ENCODE measurements around the gene IRAK4. TPM values are rescaled to one million over a fixed set of nuclear protein-coding genes. Genes with fewer than 3 reads are reported as not detected.

Gene IRAK4
- polyA plus RNA-seq: 10 to 100 TPM; 10.9 to 15.5 TPM

DNA sequence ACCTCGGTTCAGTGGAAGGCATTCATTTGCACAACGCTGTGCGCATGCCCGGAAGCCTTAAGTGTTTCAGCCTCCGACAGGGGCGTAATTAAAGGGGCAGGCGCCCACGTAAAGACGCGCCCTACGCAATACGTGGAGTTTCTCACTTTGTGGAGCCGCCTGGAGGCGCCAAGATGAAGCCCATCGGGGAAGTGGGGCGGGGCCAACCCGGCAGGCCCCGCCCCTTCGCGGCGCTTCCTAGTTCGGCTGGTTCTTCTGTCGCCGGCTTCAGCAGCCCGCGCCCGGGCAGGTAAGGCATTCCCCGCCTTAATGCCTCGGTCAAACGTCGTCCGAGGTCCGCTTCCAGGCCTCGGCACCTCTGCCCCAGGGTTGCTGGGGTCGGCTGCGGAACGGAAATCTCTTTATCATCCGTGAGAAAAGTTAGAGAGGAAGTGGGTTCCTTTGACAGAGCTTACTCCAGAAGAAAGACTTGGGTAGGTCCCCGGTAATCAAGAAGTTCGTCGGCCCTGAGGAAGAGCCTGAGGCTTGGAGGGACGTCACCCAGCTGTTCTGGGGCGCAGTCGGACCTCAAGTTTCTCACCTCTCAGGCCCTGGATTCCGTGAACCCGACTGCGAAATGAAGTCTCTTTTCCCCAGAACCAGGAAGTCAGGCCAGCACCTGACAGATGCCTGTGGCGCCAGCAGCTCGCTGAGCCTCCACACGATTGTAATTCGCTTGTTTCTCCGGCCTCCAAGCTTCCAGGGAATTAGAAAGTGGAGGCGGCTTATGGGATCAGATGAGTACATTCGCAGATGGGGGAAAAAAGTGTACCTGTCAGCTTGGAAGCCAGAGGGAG lies at the start of gene IRAK4, which contains the start of gene PUS7L:
TSS of gene IRAK4 (plus strand) at position 224 of the 836 bp plus-strand sequence. CDS start 9,161 bp downstream, outside the sequence.
TSS of gene PUS7L (minus strand) at position 63 of the 836 bp plus-strand sequence. CDS start 3,545 bp downstream, outside the sequence.
- peaks cover 3 to 11% of the 10 kb centered on the region in 2 donors for H3K4me1 ChIP-seq (ENCODE audit: control insufficient read depth in 2 of 2, insufficient read depth in 2 of 2, low read length in 1 of 2)
- H3K9me3 ChIP-seq (ENCODE audit: control insufficient read depth in 2 of 2, insufficient read depth in 1 of 2, low read depth in 1 of 2, low read length in 1 of 2): no peaks in the 10 kb centered on the region
- H3K36me3 ChIP-seq (ENCODE audit: control insufficient read depth in 2 of 2, insufficient read depth in 2 of 2, low read length in 1 of 2): no peaks in the 10 kb centered on the region
- peak within 1 kb of the TSS; percentile 74 to 86 for H3K4me3 ChIP-seq (ENCODE audit: low read depth in 1 of 2, low read length in 2 of 2)
- H3K27ac ChIP-seq (ENCODE audit: low read depth in 2 of 2, low read length in 1 of 2): peak within 1 kb of the TSS; percentile 95 to 99
- no peaks in the 10 kb centered on the region for H3K27me3 ChIP-seq (ENCODE audit: control insufficient read depth in 1 of 2, insufficient read depth in 2 of 2, low read length in 2 of 2)
- 0 to 1% methylated on average over 54 of the region's 54 CpGs for WGBS, 2 donors

GRCh38 chr12:43711348-43711747 lies 47.4 kb upstream of the IRAK4 start:
- Histone ChIP-seq H3K9me3 (ENCODE audit: control insufficient read depth in 2 of 2, insufficient read depth in 1 of 2, low read depth in 1 of 2, low read length in 1 of 2) (peaks cover 0 to 3% of the 10 kb centered on the region in 2 donors), H3K4me3 (ENCODE audit: low read depth in 1 of 2, low read length in 2 of 2) (no peak overlapping the region), H3K36me3 (ENCODE audit: control insufficient read depth in 2 of 2, insufficient read depth in 2 of 2, low read length in 1 of 2) (no peaks in the 10 kb centered on the region), H3K4me1 (ENCODE audit: control insufficient read depth in 2 of 2, insufficient read depth in 2 of 2, low read length in 1 of 2) (no peaks in the 10 kb centered on the region), H3K27ac (ENCODE audit: low read depth in 2 of 2, low read length in 1 of 2) (no peak overlapping the region), H3K27me3 (ENCODE audit: control insufficient read depth in 1 of 2, insufficient read depth in 2 of 2, low read length in 2 of 2) (peaks cover 0 to 2% of the 10 kb centered on the region in 2 donors)
- WGBS, 2 donors: 22 to 33% methylated on average over 2 of the region's 2 CpGs

- H3K4me3 ChIP-seq (ENCODE audit: low read depth in 1 of 2, low read length in 2 of 2): no peak overlapping the region
- no peaks in the 10 kb centered on the region for H3K36me3 ChIP-seq (ENCODE audit: control insufficient read depth in 2 of 2, insufficient read depth in 2 of 2, low read length in 1 of 2)
- no peak overlapping the region for H3K27ac ChIP-seq (ENCODE audit: low read depth in 2 of 2, low read length in 1 of 2)
- no peaks in the 10 kb centered on the region for H3K9me3 ChIP-seq (ENCODE audit: control insufficient read depth in 2 of 2, insufficient read depth in 1 of 2, low read depth in 1 of 2, low read length in 1 of 2)
- no peaks in the 10 kb centered on the region for H3K27me3 ChIP-seq (ENCODE audit: control insufficient read depth in 1 of 2, insufficient read depth in 2 of 2, low read length in 2 of 2)
- H3K4me1 ChIP-seq (ENCODE audit: control insufficient read depth in 2 of 2, insufficient read depth in 2 of 2, low read length in 1 of 2): no peaks in the 10 kb centered on the region
Measured at GRCh38 chr12:43722621-43723020, 36.1 kb upstream of the IRAK4 start.

GRCh38 chr12:43723134-43723533 lies 35.6 kb upstream of the IRAK4 start:
- H3K36me3 ChIP-seq (ENCODE audit: control insufficient read depth in 2 of 2, insufficient read depth in 2 of 2, low read length in 1 of 2): no peaks in the 10 kb centered on the region
- H3K27me3 ChIP-seq (ENCODE audit: control insufficient read depth in 1 of 2, insufficient read depth in 2 of 2, low read length in 2 of 2): no peaks in the 10 kb centered on the region
- no peak overlapping the region for H3K27ac ChIP-seq (ENCODE audit: low read depth in 2 of 2, low read length in 1 of 2)
- no peaks in the 10 kb centered on the region for H3K4me1 ChIP-seq (ENCODE audit: control insufficient read depth in 2 of 2, insufficient read depth in 2 of 2, low read length in 1 of 2)
- H3K9me3 ChIP-seq (ENCODE audit: control insufficient read depth in 2 of 2, insufficient read depth in 1 of 2, low read depth in 1 of 2, low read length in 1 of 2): no peaks in the 10 kb centered on the region
- no peak overlapping the region for H3K4me3 ChIP-seq (ENCODE audit: low read depth in 1 of 2, low read length in 2 of 2)

GRCh38 chr12:43728117-43728516 lies 30.6 kb upstream of the IRAK4 start:
- no peak overlapping the region for H3K4me3 ChIP-seq (ENCODE audit: low read depth in 1 of 2, low read length in 2 of 2)
- H3K9me3 ChIP-seq (ENCODE audit: control insufficient read depth in 2 of 2, insufficient read depth in 1 of 2, low read depth in 1 of 2, low read length in 1 of 2): no peaks in the 10 kb centered on the region
- no peaks in the 10 kb centered on the region for H3K4me1 ChIP-seq (ENCODE audit: control insufficient read depth in 2 of 2, insufficient read depth in 2 of 2, low read length in 1 of 2)
- H3K36me3 ChIP-seq (ENCODE audit: control insufficient read depth in 2 of 2, insufficient read depth in 2 of 2, low read length in 1 of 2): no peaks in the 10 kb centered on the region
- 60 to 66% methylated on average over 2 of the region's 2 CpGs for WGBS, 2 donors
- H3K27ac ChIP-seq (ENCODE audit: low read depth in 2 of 2, low read length in 1 of 2): no peak overlapping the region
- H3K27me3 ChIP-seq (ENCODE audit: control insufficient read depth in 1 of 2, insufficient read depth in 2 of 2, low read length in 2 of 2): no peaks in the 10 kb centered on the region

DNA sequence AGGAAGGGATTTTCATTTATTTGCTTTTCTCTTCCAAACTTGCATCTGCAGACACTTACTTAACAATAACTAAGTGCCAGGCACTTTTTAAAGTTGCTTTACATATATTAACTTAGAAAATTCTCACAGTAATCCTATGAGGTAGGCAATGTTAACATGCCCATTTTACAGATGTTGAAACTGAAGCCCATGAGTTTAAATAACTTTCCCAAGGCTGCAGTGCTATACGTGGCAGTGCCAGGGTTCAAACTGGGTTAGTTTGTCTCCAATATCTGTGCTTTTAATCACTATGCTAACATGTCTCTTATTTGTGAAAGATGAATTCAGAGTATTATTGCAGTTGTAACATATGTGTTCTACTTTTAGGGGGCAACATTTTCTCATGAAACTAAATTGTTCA lies 30.1 kb upstream of the IRAK4 start:
- Histone ChIP-seq H3K36me3 (ENCODE audit: control insufficient read depth in 2 of 2, insufficient read depth in 2 of 2, low read length in 1 of 2) (no peaks in the 10 kb centered on the region), H3K4me1 (ENCODE audit: control insufficient read depth in 2 of 2, insufficient read depth in 2 of 2, low read length in 1 of 2) (no peaks in the 10 kb centered on the region), H3K9me3 (ENCODE audit: control insufficient read depth in 2 of 2, insufficient read depth in 1 of 2, low read depth in 1 of 2, low read length in 1 of 2) (no peaks in the 10 kb centered on the region), H3K27me3 (ENCODE audit: control insufficient read depth in 1 of 2, insufficient read depth in 2 of 2, low read length in 2 of 2) (no peaks in the 10 kb centered on the region), H3K4me3 (ENCODE audit: low read depth in 1 of 2, low read length in 2 of 2) (no peak overlapping the region), H3K27ac (ENCODE audit: low read depth in 2 of 2, low read length in 1 of 2) (no peak overlapping the region)
- WGBS, 2 donors: 67 to 90% methylated on average over 1 of the region's 1 CpG

GRCh38 chr12:43730283-43730682 lies 28.5 kb upstream of the IRAK4 start:
- Histone ChIP-seq H3K27me3 (ENCODE audit: control insufficient read depth in 1 of 2, insufficient read depth in 2 of 2, low read length in 2 of 2) (no peaks in the 10 kb centered on the region), H3K9me3 (ENCODE audit: control insufficient read depth in 2 of 2, insufficient read depth in 1 of 2, low read depth in 1 of 2, low read length in 1 of 2) (no peaks in the 10 kb centered on the region), H3K27ac (ENCODE audit: low read depth in 2 of 2, low read length in 1 of 2) (no peak overlapping the region), H3K4me1 (ENCODE audit: control insufficient read depth in 2 of 2, insufficient read depth in 2 of 2, low read length in 1 of 2) (no peaks in the 10 kb centered on the region), H3K4me3 (ENCODE audit: low read depth in 1 of 2, low read length in 2 of 2) (no peak overlapping the region), H3K36me3 (ENCODE audit: control insufficient read depth in 2 of 2, insufficient read depth in 2 of 2, low read length in 1 of 2) (no peaks in the 10 kb centered on the region)
- WGBS, 2 donors: 63 to 74% methylated on average over 4 of the region's 4 CpGs

DNA sequence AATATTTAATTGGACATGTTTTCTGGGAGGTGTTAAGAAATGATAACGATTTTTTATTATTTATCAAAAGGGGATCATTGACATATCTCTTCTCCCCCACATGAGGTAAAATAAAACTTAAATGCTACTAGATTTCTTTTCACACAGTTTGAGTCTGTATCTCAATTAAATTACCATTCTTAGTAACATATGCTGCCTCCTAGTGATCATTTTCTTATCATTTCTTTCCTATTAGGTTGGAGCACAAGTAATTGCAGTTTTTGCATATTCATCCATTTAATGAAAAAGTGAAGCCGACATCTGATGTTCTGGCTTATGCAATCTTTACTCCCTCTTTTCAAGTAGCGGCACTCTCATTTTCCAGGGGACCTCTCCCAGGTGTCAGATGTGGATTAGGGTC lies 25.1 kb upstream of the IRAK4 start:
- no peaks in the 10 kb centered on the region for H3K4me1 ChIP-seq (ENCODE audit: control insufficient read depth in 2 of 2, insufficient read depth in 2 of 2, low read length in 1 of 2)
- H3K36me3 ChIP-seq (ENCODE audit: control insufficient read depth in 2 of 2, insufficient read depth in 2 of 2, low read length in 1 of 2): peaks cover 0 to 3% of the 10 kb centered on the region in 2 donors
- WGBS, 2 donors: 93 to 94% methylated on average over 3 of the region's 3 CpGs

GRCh38 chr12:43736927-43737440 lies 21.8 kb upstream of the IRAK4 start:
- WGBS, 2 donors: 85% methylated on average over 3 of the region's 3 CpGs
- peaks cover 0 to 6% of the 10 kb centered on the region in 2 donors for H3K36me3 ChIP-seq (ENCODE audit: control insufficient read depth in 2 of 2, insufficient read depth in 2 of 2, low read length in 1 of 2)

More for the DNA sequence above, 25.1 kb upstream of the IRAK4 start:
- Histone ChIP-seq H3K4me3 (ENCODE audit: low read depth in 1 of 2, low read length in 2 of 2) (no peak overlapping the region), H3K9me3 (ENCODE audit: control insufficient read depth in 2 of 2, insufficient read depth in 1 of 2, low read depth in 1 of 2, low read length in 1 of 2) (no peaks in the 10 kb centered on the region), H3K27me3 (ENCODE audit: control insufficient read depth in 1 of 2, insufficient read depth in 2 of 2, low read length in 2 of 2) (no peaks in the 10 kb centered on the region), H3K27ac (ENCODE audit: low read depth in 2 of 2, low read length in 1 of 2) (no peak overlapping the region)

DNA sequence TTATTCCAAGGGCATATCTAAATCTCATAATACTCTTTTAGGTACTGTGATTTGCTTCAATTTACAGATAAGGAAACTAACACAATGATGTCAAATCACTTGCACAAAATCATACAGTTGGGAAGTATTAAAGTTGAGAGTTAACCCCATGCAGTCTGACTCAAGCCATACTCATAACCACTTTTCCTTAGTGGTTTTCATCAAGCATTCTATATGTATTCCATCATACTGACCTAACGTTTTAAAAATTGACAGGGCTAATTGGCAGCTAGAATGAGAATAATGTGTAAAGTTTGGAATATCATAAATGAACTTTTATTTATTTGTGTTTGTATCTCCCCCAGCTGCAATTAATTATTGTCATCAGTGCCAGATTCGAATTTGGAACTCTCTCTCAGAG lies 21.1 kb upstream of the IRAK4 start:
- H3K4me1 ChIP-seq (ENCODE audit: control insufficient read depth in 2 of 2, insufficient read depth in 2 of 2, low read length in 1 of 2): no peaks in the 10 kb centered on the region

More at GRCh38 chr12:43736927-43737440, 21.8 kb upstream of the IRAK4 start:
- no peak overlapping the region for H3K27ac ChIP-seq (ENCODE audit: low read depth in 2 of 2, low read length in 1 of 2)
- H3K27me3 ChIP-seq (ENCODE audit: control insufficient read depth in 1 of 2, insufficient read depth in 2 of 2, low read length in 2 of 2): no peaks in the 10 kb centered on the region
- H3K4me1 ChIP-seq (ENCODE audit: control insufficient read depth in 2 of 2, insufficient read depth in 2 of 2, low read length in 1 of 2): no peaks in the 10 kb centered on the region
- H3K9me3 ChIP-seq (ENCODE audit: control insufficient read depth in 2 of 2, insufficient read depth in 1 of 2, low read depth in 1 of 2, low read length in 1 of 2): no peaks in the 10 kb centered on the region
- no peak overlapping the region for H3K4me3 ChIP-seq (ENCODE audit: low read depth in 1 of 2, low read length in 2 of 2)

More for the DNA sequence above, 21.1 kb upstream of the IRAK4 start:
- 57 to 60% methylated on average over 2 of the region's 2 CpGs for WGBS, 2 donors
- H3K27me3 ChIP-seq (ENCODE audit: control insufficient read depth in 1 of 2, insufficient read depth in 2 of 2, low read length in 2 of 2): no peaks in the 10 kb centered on the region
- peaks cover 0 to 6% of the 10 kb centered on the region in 2 donors for H3K36me3 ChIP-seq (ENCODE audit: control insufficient read depth in 2 of 2, insufficient read depth in 2 of 2, low read length in 1 of 2)
- H3K9me3 ChIP-seq (ENCODE audit: control insufficient read depth in 2 of 2, insufficient read depth in 1 of 2, low read depth in 1 of 2, low read length in 1 of 2): no peaks in the 10 kb centered on the region
- no peak overlapping the region for H3K4me3 ChIP-seq (ENCODE audit: low read depth in 1 of 2, low read length in 2 of 2)
- no peak overlapping the region for H3K27ac ChIP-seq (ENCODE audit: low read depth in 2 of 2, low read length in 1 of 2)

Measured in esophagus (tissue), 2 donors.